GM18520 (cell line): Measurements from ENCODE around the gene GTF2E1.
"Not testable (repeated sequence)": the region's sequence is repeated elsewhere in the genome, so short reads cannot be mapped to it uniquely, and the experiment has no call there.

Experiments used
- ATAC-seq: cut with Tn5 transposase; IDR thresholded peaks from one replicate; pipeline ENCODE4 v1.9.1; 2021; ENCODE audit not compliant: unreplicated experiment

The GTF2E1 gene

DNA sequence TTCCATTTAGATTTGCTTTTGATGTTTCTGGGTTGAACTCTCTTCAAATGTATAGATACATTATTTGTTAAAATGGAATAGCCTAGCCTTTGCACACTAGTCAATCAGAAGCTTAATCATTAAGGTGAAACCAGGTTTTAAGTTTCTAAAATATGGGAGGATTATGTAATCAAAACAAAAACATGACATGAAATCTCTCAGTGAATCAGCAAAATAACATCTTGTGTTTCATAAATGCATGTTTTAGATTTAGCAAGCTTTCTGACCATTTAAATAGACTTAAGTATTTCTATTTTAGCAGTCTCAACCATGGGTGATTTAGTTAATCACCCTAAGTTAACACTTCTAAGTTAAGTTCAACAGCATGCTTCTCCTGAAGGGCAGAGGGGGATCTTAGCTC, 11.3 kb downstream of the GTF2E1 start:
- no peak for ATAC-seq

DNA sequence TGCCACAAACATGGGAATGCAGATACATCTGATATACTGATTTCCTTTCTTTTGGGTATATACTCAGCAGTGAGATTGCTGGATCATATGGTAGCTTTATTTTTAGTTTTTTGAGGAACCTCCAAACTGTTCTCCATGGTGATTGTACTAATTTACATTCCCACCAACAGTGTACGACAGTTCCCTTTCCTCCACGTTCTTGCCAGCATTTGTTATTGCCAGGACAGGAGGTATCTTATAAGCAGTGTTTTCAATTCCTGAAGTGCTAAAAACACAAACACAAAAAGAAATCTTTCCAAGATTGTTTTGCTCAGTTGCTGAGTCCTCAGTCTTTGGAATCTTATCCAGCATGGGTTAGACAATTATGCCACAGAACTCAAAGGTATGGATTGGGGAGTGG, 13.5 kb downstream of the GTF2E1 start:
- no peak for ATAC-seq

DNA sequence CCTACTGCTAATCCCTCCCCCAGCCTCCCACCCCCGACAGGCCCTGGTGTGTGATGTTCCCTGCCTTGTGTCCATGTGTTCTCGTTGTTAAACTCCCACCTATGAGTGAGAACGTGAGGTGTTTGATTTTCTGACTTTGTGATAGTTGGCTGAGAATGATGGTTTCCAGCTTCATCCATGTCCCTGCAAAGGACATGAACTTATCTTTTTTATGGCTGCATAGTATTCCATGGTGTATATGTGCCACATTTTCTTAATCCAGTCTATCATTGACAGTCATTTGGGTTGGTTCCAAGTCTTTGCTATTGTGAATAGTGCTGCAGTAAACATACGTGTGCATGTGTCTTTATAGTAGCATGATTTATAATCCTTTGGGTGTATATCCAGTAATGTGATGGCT, 16.0 kb downstream of the GTF2E1 start:
- not testable (repeated sequence) for ATAC-seq

DNA sequence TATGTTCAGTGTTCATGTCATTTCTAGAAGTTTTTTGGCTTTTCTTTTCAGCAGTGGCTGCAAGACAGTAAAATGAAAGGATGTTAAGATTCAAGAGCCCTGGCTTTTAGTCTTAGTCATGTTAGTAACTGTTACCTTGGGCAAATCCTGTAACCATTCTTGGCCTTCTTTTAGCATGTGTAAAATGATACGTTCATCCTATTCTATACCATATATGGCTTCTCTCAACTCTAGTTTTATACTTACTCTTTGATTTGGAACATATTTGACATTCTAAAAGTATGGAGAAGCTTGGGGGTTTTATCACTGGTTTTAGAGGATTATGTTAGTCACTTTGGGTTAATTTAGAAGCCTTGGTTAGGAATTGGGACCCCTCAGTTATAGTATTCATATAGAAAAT, 20.1 kb downstream of the GTF2E1 start:
- no peak for ATAC-seq

DNA sequence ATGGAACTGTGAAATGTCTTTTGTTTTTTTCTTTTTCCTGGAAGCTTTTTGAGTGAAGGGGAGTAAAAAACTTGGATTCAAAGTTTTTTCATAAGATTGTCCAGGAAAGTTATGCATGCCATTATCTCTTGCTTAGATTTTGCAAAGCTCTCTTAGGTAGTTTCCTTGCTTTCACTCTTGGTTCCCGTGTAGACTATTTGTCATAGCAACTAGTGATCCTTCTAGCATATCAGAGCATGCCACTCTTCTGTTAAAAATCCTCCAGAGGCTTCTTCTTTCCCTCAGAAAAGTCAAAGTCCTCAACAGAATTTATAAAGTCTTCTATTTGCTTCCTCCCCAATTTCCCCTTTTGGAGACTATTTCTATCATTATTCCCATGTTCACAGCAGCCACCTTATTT, 21.1 kb downstream of the GTF2E1 start:
- no peak for ATAC-seq

DNA sequence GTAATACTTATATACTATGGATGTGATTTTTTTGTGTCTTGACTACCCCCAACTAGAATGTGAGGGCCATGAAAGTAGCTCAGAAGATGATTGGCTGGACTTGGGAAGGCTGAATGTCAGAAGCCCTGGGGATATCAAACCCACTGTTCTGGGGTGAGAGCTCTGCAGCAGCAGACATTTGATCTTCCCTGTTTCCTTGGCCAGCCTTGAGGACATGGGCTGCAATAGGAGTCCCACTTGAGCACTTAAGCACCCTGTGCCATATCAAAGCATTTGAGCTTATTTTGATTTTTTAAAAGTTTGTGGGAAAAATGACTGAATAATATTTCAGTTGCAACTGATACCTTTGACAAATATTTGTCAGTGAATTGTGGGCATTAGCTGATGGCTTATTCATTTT, 21.7 kb downstream of the GTF2E1 start:
- ATAC-seq = no peak

DNA sequence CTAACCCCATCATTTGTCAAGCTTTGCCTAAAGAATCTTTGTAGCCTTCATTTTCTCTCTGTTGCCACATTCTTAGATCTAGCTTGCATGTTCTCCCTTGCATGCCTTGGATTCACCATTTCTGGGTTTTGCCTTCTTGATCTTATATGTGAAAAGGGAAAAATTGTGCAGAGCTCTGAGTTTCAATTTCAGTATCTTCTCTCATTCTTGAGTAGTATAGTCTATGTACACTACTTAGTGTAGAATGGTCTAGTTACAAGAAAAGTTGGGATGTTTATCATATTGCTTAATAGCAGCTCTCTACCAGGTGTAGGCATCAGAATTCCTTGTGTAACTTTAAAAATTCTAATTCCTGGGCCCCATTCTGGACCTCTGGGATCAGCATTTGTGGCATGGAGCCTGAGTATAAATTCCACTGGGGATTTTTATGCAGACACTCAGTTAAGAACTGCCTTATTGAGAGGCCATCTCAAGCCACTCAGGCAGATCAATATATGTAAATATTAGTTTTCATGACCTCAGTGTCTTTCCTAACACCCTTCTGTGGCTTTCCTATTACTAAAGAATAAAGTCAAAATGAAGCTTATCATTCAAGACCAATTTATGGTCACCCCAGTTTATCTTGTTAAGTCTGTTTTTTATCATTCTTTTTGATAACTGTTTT, 23.4 kb downstream of the GTF2E1 start:
- peak; percentile 57 for ATAC-seq

DNA sequence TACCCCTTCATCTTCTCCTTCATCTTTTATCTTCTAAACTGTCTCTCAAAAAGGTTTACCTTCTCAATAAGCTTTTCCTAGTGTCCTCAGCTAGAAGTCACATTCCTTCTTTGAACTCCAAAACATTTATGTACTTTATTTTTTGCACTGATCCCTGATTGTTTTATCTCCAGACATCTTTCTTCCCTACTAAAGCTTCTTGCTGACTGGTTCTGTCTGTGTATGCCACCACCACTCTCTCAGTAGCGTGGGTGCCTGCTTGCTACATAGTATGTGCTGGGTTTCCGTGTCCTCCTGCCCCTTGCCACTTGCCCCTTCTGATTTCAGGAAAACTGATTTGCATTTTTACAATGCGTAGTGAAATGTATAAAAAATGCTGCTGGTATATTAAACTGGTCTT, 24.0 kb downstream of the GTF2E1 start:
- ATAC-seq = no peak

DNA sequence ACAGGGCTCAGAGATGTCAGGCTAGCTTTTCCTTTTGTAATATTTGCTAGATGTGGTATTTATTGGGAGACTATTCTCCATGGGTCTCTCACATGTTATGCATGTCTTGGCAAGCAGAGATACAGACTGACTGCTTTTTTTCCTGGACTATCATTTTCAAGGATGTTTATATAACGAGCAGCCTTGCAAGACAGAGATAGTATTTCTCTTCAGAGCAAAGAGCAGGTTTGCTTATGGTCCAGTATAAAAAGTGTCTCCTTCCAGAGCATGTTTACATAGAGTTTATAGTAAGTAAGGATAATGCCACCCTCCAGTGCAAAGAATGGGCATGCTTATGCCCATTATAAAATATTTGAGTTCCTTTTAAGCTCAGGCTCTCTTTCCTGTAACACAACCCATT, 24.6 kb downstream of the GTF2E1 start:
- ATAC-seq = no peak

DNA sequence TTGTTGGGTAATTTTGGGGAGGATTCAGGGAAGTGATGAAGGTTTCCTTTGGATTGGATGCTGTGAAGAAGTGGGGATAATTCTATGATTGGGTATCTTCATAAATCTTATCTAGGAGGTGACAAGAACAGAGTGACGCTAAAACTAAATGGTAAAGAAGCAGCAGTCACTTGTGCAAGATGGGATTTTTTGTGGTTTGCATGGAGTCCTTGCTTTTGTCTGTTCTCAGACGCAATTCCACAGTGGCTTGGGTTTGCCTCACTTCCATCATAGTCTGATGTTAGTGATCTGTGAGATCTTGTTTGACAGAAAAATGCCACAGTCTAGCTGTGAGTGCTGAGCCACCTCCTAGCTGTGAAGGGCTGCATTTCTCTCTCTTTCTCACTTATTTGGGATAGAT, 26.9 kb downstream of the GTF2E1 start:
- no peak for ATAC-seq

DNA sequence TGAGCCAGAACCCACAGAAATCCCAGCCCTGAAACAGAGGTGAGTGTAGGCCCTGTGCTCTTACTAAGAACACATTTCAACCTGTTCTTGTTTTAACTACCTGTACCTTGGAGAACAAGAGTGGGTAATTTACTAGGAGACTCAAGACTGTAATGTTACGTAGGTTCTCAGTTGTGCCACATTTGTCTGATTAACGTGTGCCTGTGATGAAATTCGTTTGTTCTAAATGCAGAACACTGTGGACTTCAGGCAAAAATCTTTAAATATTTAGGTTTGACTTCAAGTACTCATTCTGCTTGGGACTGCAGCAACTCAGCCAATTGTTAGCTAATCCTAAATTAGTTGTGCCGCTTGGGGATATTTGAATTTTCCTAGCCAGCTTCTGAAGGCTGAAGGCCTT, 28.3 kb downstream of the GTF2E1 start:
- ATAC-seq = no peak

DNA sequence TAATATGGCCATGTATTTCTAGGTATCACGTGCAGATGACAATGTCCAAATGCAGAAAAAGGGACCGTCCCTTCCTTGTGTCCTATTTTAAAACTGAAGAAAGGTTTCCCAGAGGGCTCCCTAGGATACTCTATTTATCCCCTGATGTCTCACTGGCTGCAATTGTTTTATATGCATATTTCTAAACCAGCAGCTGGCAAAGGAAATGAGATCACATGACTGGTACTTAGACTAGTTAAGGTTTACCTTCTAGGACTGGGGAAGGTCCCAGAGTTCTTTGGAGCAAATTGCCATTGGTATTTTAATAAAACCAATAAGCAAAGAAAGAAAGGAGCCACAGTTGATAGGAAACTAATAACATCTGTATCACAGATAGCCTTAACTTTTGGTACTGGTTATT, 29.5 kb downstream of the GTF2E1 start:
- no peak for ATAC-seq

DNA sequence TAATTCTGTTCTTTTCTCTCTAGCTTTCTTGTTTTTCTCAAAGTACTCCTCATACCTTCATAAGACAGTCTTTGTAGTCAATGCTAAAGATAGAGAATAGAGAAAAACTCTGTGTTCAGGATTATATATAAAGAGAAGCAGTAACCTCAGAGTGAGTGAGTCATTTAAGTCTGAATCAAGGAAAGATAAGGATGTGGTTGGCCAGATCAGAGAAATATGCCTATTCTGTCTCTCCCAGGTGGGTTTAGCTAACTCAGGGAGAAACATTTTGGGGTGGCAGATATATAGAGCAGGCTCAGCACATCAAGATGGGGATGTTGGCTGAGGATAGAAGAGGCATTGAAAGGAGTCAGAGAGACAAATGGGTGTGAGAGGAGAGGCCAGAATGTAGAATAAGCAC, 31.4 kb downstream of the GTF2E1 start:
- no peak for ATAC-seq

DNA sequence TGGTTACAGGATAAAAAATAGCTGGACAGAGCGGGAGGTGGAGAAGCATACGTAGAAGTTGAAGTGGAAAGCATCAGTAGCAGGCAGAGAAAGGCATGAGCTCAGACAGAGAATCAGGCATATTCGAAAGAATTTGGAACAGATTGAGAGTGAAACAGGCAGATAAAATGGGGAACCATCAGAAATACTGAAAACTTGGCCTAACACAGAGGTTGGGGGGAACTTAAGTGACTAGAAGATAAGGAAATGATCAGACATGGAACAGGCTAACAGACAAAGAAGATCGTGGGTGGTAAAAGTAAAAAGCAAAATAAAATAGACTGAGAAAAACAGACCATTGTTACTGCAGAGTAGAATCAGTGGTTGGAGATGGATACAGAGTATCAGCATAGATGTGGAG, 32.9 kb downstream of the GTF2E1 start:
- no peak for ATAC-seq

DNA sequence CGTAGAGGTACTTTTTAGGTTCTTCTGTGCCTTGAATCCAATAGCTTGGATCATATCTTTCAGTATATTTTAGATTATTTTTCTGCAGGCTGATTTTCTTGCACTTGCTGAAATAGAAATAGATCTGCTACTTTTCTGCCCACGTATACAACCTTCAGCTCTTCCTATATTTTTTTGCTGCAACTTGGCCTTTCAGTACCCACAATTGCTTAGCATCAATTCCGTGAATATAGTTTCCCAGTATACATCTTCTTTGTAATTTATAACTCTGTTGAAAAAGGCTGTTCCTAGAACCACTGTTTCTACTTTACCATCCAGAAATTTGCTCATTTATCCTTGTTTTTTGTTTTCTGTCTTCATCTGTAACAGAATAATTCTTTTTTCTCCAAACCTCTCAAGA, 36.2 kb downstream of the GTF2E1 start:
- ATAC-seq = no peak

DNA sequence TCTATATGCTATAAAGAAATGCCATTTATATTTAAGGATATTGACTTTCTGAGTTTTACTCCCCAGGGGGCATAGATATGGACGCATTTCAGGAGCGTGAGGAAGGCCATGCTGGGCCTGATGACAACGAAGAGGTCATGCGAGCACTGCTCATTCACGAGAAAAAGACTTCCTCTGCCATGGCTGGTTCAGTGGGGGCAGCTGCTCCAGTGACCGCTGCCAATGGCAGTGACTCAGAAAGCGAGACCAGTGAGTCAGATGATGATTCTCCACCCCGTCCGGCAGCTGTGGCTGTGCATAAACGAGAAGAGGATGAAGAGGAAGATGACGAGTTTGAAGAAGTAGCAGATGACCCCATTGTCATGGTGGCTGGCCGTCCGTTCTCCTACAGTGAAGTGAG, 38.4 kb downstream of the GTF2E1 start:
- ATAC-seq = peak; percentile 98

DNA sequence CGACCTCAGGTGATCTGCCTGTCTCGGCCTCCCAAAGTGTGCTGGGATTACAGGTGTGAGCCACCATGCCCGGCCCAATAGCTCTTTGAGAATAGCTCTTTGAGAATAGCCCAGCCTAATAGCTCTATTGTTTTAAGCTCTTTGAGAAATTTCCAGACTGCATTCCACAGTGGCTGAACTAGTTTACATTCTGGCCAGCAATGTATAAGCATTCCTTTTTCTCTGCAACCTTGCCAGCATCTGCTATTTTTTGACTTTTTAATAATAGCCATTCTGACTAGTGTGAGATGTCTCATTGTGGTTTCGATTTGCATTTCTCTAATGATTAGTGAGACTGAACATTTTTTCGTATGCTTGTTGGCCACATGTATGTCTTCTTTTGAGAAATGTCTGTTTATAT, 43.3 kb downstream of the GTF2E1 start:
- peak; percentile 45 for ATAC-seq

DNA sequence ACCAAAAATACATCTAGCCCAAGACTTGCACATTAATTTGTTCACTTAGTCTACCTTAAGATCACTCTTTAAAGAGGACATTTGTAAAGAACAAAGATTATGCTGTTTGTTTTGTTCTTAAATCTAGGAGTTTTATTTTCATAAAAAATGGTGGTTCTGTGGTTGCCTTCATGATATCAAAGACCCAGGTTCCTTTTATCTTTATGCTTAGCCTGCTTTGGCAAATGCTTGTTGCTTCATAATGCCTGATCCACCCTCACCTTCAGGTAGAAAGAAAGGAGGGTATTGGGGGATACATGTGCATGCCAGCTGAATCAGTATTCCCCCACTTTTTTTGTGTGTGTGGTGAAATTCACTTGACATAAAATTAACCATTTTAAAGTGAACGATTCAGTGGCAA, 48.5 kb downstream of the GTF2E1 start:
- ATAC-seq = no peak

DNA sequence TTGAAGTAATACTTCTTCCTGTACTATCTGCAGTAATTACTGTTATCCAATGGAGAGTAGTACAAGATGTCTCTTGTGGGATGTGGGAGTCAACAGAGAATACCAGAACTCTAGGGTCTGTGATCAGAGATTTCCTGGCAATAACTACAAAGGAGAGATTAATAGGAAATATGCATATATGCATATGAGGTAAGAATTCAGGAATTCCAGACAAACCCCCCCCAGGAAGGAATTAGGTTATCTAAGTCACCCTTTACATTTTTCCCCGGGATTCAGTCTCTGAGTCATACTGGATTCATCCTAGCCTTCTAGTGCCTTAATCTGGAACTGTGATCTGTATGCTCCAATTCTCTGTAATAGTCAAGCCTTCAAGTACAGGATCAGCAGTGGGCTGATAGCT, 49.4 kb downstream of the GTF2E1 start:
- ATAC-seq = no peak

DNA sequence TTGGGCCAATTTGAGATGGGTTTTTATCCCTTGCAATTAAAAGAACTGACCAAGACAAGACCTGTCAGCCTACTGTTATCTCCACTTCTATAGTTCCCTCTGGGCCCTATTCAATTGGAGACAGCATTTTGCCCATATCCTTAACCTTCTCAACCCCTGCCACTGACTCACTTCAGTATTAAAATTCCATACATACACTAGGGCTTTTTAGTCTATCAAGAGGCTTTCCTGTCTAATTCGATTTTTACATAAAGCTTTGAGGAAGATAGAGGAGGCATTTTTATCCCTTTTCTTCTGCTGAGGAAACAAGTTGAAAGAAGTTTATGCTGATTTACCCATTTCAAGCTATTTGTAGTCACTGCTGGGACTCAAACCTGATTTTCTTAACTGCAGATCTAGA, 51.1 kb downstream of the GTF2E1 start:
- ATAC-seq = no peak

DNA sequence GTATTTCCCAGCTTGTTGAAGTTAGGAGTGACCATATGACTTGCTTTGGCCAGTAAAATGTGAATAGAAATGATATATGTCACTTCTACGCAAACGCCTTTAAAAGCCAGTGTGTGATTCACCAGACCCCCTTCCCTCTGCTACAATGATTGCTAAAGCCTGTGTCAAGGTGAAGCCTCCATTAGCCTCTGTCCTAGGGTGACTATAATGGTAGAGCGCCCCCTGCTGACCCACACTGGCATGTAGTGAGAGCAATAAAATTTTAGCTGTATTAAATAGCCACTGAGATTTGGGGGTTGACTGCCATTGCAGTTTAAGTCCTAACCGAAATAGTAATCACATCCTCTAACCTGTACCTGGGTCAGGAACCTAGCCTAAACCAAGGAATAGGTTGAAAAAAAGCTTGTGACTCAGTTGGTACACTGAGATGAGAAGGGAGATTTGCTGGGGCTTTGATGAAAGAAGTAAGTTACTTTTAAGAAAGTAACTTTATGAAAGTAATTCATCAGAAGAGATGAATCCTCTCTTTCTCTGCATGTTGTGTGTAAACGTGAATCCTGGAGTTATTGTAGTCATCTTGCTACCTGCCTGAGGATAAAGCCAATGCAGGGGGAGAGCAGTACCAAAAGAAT, 52.6 kb downstream of the GTF2E1 start:
- ATAC-seq = peak; percentile 80

DNA sequence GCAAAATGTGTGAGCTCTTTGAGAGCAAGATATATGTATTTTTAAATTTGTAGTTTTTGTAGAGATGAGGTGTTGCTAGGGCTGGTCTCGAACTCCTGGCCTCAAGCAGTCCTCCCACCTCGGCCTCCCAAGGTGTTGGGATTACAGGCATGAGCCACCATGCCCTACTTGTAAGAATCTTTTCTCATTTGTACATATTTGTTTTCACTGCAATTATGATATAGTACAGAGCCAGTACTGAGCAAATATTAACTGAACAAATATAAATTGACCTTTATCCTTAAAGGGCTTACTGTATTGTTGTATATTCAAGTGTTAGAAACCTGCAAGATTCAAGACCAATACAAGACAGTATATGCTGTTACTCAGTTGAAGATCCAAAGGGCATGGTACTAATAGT, 53.4 kb downstream of the GTF2E1 start:
- no peak for ATAC-seq

DNA sequence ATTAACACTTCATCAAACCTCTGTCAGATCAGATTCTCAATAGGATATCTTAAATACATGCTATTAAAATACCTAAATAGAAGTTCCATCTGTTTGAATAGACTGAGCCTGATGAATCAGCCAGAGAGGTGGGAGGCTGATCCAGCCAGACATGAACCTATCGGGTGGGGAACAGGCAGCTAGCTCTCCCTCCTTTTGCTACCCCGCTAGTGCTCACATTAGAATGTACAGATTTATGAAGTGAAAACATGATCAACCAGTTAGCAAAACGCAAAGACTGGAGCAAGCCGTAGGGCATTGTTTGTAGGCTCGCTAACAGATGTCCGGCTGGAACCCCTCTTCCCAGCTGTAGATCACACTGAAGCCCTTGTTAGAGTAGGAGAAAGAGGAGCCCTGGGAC, 54.4 kb downstream of the GTF2E1 start:
- no peak for ATAC-seq
